Smooth muscle cell of the brain vasculature (primary cell): ENCODE measurements around the gene CTSE.

Experiments
- DNase-seq: peaks from one replicate; pipeline ENCODE4 v3.0.0-alpha.2; 2012; ENCODE audit warnings: low read depth, low spot score

CTSE gene

DNA sequence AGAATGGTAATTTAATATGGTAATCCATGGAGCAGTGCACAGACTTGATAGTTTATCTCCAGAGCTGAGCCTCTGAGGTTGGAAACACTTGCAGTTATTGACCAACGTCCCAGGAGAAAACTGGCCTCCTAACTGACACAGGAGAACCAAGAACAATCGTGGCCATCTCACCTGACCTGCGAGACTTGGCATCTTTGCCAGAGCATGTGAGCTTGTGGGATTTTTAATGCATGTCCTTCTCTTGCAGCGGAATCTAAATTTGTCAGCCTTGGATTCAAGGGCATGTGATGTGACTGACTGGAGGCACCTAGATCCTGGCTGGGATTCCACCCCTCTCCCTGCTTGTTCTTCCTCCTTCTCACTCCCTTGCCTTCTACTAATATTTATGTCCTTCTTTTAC, 52.6 kb downstream of the CTSE start:
- no peak for DNase-seq

- DNase-seq, result no peak
Observed at GRCh38 chr1:205970486-205970885, 53.2 kb downstream of the CTSE start.

- DNase-seq, result no peak
Observed at GRCh38 chr1:205969229-205969628, 54.5 kb downstream of the CTSE start.

DNA sequence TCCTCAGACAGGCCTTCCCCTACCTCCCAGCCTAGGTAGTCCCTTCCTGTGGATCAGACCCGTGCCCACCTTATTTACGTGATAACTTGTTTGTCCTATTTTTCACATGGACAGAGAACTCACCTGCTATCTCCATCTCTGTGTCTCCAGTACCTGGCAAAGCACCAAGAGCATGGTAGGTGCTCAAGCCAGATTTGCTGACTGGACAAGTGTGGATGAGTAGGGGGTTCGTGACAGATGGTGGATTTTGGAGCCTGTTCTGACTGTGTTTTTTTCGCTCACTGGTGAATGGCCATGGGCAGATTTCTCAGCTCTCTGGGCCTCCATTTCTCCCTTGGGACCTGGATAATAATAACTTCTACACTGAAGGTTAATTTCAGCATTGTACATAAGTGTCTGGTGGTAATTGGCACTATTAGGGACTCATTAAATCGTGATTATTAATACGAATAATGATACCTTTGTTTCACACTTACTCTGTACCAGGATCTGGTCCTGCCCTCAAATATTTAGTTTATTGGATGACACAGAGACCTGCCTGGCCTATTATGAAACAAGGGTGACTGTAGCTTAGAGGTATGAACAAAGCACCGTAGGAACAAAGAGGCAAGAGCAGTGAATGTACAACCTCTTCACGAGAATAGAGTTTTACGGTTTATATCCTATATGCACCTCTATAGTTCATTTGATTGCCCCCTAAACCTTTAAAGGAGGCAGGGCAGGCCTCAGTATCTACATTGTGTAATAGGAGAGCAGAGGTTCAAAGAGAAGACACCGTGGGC, 56.0 kb downstream of the CTSE start:
- DNase-seq, result no peak

- DNase-seq, result no peak
Observed at GRCh38 chr1:205965036-205965884, 58.4 kb downstream of the CTSE start.

DNA sequence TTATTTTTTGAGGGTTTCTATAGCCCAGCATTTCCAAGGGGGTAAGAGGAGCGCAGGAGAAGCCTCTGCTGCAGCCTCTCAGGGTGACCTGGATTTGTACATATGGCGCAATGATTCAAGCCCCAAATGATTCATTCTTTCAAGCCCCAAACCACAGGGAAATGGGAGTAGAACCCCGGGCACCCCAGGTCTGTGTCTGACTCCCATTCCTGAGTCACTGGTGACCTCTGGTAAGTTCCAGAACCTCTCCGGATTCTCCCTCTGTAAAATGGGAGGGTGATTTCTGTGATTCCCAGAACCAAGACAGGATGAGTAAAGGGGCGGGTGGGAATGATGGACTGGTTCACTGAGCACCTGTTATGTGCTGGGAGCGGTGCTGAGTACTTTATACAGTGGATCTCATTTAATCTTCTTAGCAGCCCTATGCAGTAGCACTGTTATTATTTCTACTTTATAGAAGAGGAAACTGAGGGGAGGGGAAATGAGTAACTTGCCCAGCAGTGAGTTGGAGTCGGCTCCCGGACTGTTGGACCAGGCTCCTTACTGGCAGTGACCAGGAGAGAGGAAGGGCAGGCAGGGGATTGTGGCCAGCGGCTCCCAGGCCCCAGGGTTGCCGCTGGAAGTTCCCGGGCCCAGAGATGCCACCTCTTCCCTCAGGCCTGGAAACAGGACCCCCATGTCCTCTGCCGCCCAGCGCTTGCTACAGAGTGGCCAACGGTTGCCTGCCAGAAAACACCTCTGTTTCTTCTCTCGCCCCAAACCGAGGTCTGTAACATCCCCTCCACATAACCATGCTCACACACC, 60.1 kb downstream of the CTSE start:
- no peak for DNase-seq

DNA sequence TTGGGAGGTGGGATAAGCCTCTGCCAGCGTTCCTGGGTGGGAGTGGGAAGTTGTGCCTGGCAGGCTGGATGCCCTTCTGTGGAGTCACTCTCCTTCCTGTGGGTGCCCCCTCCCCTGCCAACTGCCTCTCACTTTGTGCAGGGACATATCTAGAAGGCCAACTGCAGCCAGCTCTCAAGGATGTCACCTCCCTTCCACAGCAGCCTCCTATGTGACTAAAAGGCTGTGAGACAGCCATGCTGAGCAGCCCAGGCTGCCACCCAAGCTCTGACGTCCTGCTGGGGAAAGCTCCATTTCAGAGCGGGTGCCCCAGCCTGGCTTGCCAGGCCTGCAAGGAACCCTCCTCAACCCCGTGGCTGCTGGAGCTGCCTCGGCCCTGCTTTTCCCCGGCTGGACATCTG, 60.9 kb downstream of the CTSE start:
- DNase-seq, result no peak

DNA sequence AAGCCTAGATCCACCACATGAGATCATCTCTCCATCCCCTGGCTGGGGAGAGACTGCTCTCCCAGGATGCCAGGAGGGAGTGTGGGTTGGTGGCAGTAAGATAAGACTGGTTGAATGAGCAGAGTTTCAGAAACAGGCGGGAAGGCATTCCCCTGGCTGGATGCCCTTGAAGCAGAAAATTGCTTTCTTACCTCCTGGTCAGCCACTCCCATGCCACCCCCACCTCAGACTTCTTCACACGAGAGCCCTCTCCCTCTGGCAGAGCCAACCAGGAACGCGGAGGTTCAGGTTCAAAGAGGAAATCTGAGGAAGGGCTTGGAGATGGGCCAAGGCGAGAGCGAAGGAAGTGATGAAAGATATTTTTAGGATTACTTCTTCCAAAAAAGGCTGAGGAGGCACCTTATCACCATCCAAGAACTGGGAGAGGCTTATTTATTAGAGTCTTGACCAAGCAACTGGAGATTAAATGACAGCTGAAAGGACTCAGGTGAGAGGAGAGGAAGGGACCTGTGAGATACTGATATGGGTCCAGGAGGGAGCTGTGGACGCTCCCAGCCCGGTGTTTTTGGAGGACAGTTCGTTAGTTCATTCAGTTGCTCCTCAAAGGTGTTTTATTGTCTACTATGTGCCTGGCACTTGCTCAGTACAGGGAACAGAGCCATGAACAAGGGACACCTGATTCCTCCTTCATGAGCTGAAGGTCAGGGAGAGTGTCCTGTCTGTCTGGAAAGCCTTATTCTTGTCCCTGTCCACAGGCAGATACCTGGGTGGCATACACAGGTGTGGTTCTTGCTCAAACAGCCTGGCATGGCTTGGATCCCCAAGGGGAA, 61.5 kb downstream of the CTSE start:
- DNase-seq, result no peak

DNA sequence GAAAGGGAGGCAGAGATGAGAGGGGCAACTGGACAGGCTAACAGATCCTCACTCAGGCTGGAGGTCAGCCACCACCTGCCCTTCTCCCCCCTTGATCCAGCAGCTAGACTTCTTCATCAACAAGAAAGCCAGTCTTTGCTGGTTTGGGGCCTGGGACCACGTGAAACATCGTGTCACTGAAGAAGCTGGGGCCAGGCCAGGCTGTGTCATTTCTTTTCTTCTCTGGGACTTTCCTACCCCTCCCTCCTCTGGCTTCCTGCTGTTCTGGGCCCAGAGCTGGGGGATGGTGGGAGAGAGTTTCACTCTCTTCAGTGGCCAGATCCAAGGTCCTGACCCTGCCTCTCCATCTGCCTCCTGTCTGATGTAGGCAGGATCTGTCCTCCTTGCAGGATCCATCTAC, 62.3 kb downstream of the CTSE start:
- DNase-seq, result no peak

DNA sequence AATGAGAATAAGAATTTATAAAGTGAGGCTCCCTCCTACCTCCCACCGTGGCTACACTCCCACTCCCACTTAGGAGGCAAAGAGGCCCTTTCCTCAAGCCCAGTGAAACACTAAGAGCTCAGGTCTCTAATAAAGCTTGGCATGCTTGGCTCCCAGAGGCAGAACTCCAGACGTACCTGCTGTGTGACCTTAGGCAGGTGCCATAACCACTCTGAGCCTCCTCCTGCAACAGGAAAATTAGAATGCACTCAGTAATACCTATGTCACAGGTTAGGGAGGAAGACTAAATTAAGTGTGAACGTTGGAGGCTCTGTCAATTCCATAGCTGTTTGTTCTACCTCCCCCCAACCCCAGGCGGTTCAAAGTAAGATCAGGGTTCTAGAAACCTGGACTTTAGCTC, 63.9 kb downstream of the CTSE start:
- DNase-seq, result no peak
